SK-N-SH (cell line): ENCODE measurements around the gene NFAT5. TPM values are rescaled to one million over a fixed set of nuclear protein-coding genes. Genes with fewer than 3 reads are reported as not detected.
"Not testable (repeated sequence)": the region's sequence is repeated elsewhere in the genome, so short reads cannot be mapped to it uniquely, and the experiment has no call there.

Experiments
- CTCF ChIA-PET: fragments of 300-600, 350-600 bp; formaldehyde crosslinking; extraction: SDS; loops from one replicate; lab custom pipeline; 2021; lab: Yijun Ruan, JAX
- POLR2A ChIA-PET: fragments of 350-600 bp; sonication (Branson Sonifier 250); formaldehyde crosslinking; extraction: SDS; loops from one replicate; lab custom pipeline; 2020; ENCODE audit warnings: antibody characterized with exemption, inconsistent platforms; lab: Yijun Ruan, JAX
- DNase-seq: peaks from one replicate; pipeline ENCODE4 v3.0.0; 2012
- H2AFZ ChIP-seq: fragments of 200-600 bp; sonication (generic); 2 replicates; pipeline ENCODE4 v1.8.1; 2016; ENCODE audit warnings: antibody characterized with exemption, mild to moderate bottlenecking, low read depth
- H3F3A ChIP-seq: fragments of 200-600 bp; sonication (generic); replicated peaks from 2 replicates; pipeline ENCODE3; 2016; ENCODE audit warnings: antibody characterized with exemption, mild to moderate bottlenecking; ENCODE audit not compliant: insufficient read depth
- H3K27ac ChIP-seq, 2 experiments: fragments of 200-500 bp in 1 of 2; fragments of 200-600 bp in 1 of 2; sonication (Bioruptor generic) in 1 of 2; sonication (generic), shearing (Covaris generic) in 1 of 2; 2 replicates each; pipeline versions ENCODE4 v1.5.1 to v1.6.1; 2014 to 2016; ENCODE audit warnings: low read depth in 2 of 2, inconsistent platforms in 1 of 2, low read length in 1 of 2, mild to moderate bottlenecking in 1 of 2, mixed read lengths in 1 of 2
- H3K27me3 ChIP-seq: fragments of 200-600 bp; sonication (generic), shearing (Covaris generic); 2 replicates; pipeline ENCODE4 v1.6.1; 2016; ENCODE audit warnings: mixed run types; ENCODE audit not compliant: insufficient read depth
- H3K36me3 ChIP-seq, 2 experiments: fragments of 200-500 bp in 1 of 2; fragments of 200-600 bp in 1 of 2; sonication (Bioruptor generic) in 1 of 2; sonication (generic) in 1 of 2; replicated peaks in 1 of 2; 2 replicates each; pipeline versions ENCODE3 to v1.5.1; 2014 to 2016; ENCODE audit warnings: low read length in 1 of 2, mild to moderate bottlenecking in 1 of 2; ENCODE audit not compliant: insufficient read depth in 2 of 2, control insufficient read depth in 1 of 2
- H3K4me1 ChIP-seq, 2 experiments: fragments of 200-500 bp in 1 of 2; fragments of 200-600 bp in 1 of 2; sonication (Bioruptor generic) in 1 of 2; sonication (generic), shearing (Covaris generic) in 1 of 2; 2 replicates each; pipeline versions ENCODE4 v1.5.1 to v1.6.1; 2014 to 2016; ENCODE audit warnings: low read depth in 1 of 2, low read length in 1 of 2, mixed run types in 1 of 2; ENCODE audit not compliant: insufficient read depth in 2 of 2, control insufficient read depth in 1 of 2
- H3K4me2 ChIP-seq: fragments of 200-600 bp; sonication (generic), shearing (Covaris generic); 2 replicates; pipeline ENCODE4 v1.6.1; 2017; ENCODE audit warnings: mixed run types
- H3K4me3 ChIP-seq, 2 experiments: fragments of 200-500 bp in 1 of 2; fragments of 200-600 bp in 1 of 2; sonication (Bioruptor generic) in 1 of 2; sonication (generic), shearing (Covaris generic) in 1 of 2; 2 replicates each; pipeline versions ENCODE4 v1.5.1 to v1.8.1; 2014 to 2016; ENCODE audit warnings: low read depth in 2 of 2, inconsistent platforms in 1 of 2, low read length in 1 of 2, mild to moderate bottlenecking in 1 of 2, mixed read lengths in 1 of 2, moderate library complexity in 1 of 2
- H3K79me2 ChIP-seq: fragments of 200-600 bp; sonication (generic); 2 replicates; pipeline ENCODE4 v1.8.1; 2017; ENCODE audit warnings: mild to moderate bottlenecking; ENCODE audit not compliant: insufficient read depth
- H3K9ac ChIP-seq: fragments of 200-600 bp; sonication (generic); 2 replicates; pipeline ENCODE4 v1.6.1; 2017; ENCODE audit warnings: mixed run types
- H3K9me2 ChIP-seq: fragments of 200-600 bp; sonication (generic); 2 replicates; pipeline ENCODE4 v1.6.1; 2017; ENCODE audit warnings: mixed run types
- H3K9me3 ChIP-seq: fragments of 200-600 bp; sonication (generic); 2 replicates; pipeline ENCODE4 v1.6.1; 2017; ENCODE audit warnings: mixed run types, mild to moderate bottlenecking, moderate library complexity
- H4K20me1 ChIP-seq: fragments of 200-600 bp; sonication (generic); 2 replicates; pipeline ENCODE4 v1.6.1; 2017; ENCODE audit warnings: mild to moderate bottlenecking, mixed run types; ENCODE audit not compliant: insufficient read depth
- EP300 ChIP-seq, 2 experiments: IDR thresholded peaks; 2 replicates each; pipeline versions ENCODE4 v1.4.0 to v1.6.1; 2012; ENCODE audit warnings: borderline replicate concordance in 1 of 2, low read depth in 1 of 2, low read length in 1 of 2
- FOXJ3 ChIP-seq: sonication (generic); formaldehyde crosslinking; IDR thresholded peaks from 2 replicates; pipeline ENCODE4 v1.5.1; 2020; ENCODE audit warnings: mild to moderate bottlenecking, missing genetic modification reagents
- FOXM1 ChIP-seq: IDR thresholded peaks from 2 replicates; pipeline ENCODE4 v1.4.0; 2012; ENCODE audit warnings: low read depth, mild to moderate bottlenecking
- JUND ChIP-seq: IDR thresholded peaks from 2 replicates; pipeline ENCODE4 v1.4.0; 2012
- MEF2A ChIP-seq: IDR thresholded peaks from 2 replicates; pipeline ENCODE4 v1.4.0; 2012; ENCODE audit warnings: low read depth, borderline replicate concordance
- MXI1 ChIP-seq: IDR thresholded peaks from 2 replicates; pipeline ENCODE4 v1.6.1; 2012; ENCODE audit warnings: mild to moderate bottlenecking, low read depth, low read length, improper control_type of control experiment
- NRF1 ChIP-seq: IDR thresholded peaks from 2 replicates; pipeline ENCODE4 v1.6.1; 2012; ENCODE audit warnings: low read depth, mild to moderate bottlenecking, low read length
- POLR2AphosphoS5 ChIP-seq: IDR thresholded peaks from 2 replicates; pipeline ENCODE4 v1.6.1; 2012; ENCODE audit warnings: low read depth, low read length
- RAD21 ChIP-seq: IDR thresholded peaks from 2 replicates; pipeline ENCODE4 v1.6.1; 2012; ENCODE audit warnings: mild to moderate bottlenecking, low read length
- RFX5 ChIP-seq: IDR thresholded peaks from 2 replicates; pipeline ENCODE4 v1.6.1; 2012; ENCODE audit warnings: mild to moderate bottlenecking, improper control_type of control experiment, low read length
- SIN3A ChIP-seq: IDR thresholded peaks from 2 replicates; pipeline ENCODE4 v1.6.1; 2012; ENCODE audit warnings: low read depth, mild to moderate bottlenecking, low read length, moderate library complexity, borderline replicate concordance
- SMC3 ChIP-seq: IDR thresholded peaks from 2 replicates; pipeline ENCODE4 v1.6.1; 2012; ENCODE audit warnings: low read depth, low read length, improper control_type of control experiment
- YY1 ChIP-seq: IDR thresholded peaks from 2 replicates; pipeline ENCODE4 v1.4.0; 2012; ENCODE audit warnings: low read depth, mild to moderate bottlenecking
- WGBS: methylation state at CpG from one replicate; pipeline ENCODE4 v1.1.6; 2017; ENCODE audit warnings: low lambda C conversion rate; 5-methylcytosine and 5-hydroxymethylcytosine counted together
- polyA plus RNA-seq, 3 experiments: library from polyadenylated mRNA; depleted of rRNA; stranded (reverse); fragments of >200 nt; gene quantifications; 2 replicates each; pipeline ENCODE4 v1.2.3, GENCODE V29; 2012
- TF ChIP-seq, protein P1 (sequence below): fragments of 150-350 bp; IDR thresholded peaks from 2 replicates; pipeline ENCODE4 v1.6.1; 2017; ENCODE audit warnings: antibody characterized with exemption, low read length, low read depth, borderline replicate concordance
- TF ChIP-seq, protein P2 (sequence below): IDR thresholded peaks from 2 replicates; pipeline ENCODE4; 2012

NFAT5 gene
- polyA plus RNA-seq, 1 of the 3 experiments (the other 2 are of a cell fraction) = 7.2 TPM

DNA sequence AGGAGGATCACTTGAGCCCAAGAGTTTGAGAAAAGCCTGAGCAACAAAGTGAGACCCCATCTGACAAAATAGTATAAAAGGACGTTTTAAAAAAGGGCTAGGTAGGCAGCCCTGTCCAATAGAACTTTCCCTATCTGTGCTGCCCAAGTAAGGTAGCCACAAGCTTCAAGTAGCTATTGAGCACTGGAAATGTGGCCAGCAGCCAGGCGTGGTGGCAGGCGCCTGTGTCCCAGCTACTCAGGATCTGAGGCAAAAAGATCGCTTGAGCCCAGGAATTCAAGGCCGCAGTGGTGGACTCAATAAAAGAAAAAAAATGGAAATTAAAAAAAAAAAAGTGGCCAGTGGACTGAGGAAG is 162.1 kb downstream of the NFAT5 start:
- peak overlapping the region; percentile 97 for H3K4me2 ChIP-seq
- peaks cover 45% of the 10 kb centered on the region for H3K79me2 ChIP-seq
- ChIA-PET POLR2A (interaction anchor here (0.8 to 3.0 kb wide), 2 partner anchors 13 to 27 kb away, joined by 3 to 12 read pairs; partner anchors contain the start of gene NOB1), CTCF (interaction anchor here (0.7 to 3.6 kb wide), 4 partner anchors 8 to 40 kb away, joined by 3 to 19 read pairs (median 8); partner anchors contain the start of gene NOB1)
- no peak overlapping the region; a peak in 1 of 4 replicates for H3K27ac ChIP-seq
- H3K36me3 ChIP-seq = peaks cover 0 to 3% of the 10 kb centered on the region in 2 experiments
- H3F3A ChIP-seq = peaks cover 31% of the 10 kb centered on the region
- WGBS = 89% methylated on average over 5 of the region's 5 CpGs
- H3K9ac ChIP-seq = no peak overlapping the region
- no peak overlapping the region for H3K4me3 ChIP-seq
- no peaks in the 10 kb centered on the region for H3K9me3 ChIP-seq
- no peak overlapping the region for H2AFZ ChIP-seq
- peaks cover 17 to 18% of the 10 kb centered on the region in 2 experiments; a peak in 3 of 4 replicates for H3K4me1 ChIP-seq
- no peaks in the 10 kb centered on the region for H3K9me2 ChIP-seq
- H4K20me1 ChIP-seq = no peaks in the 10 kb centered on the region
- DNase-seq = no peak
- no peak for TF ChIP-seq MEF2A
- no peak for TF ChIP-seq SMC3
- no peak for TF ChIP-seq RFX5
- no peaks in the 10 kb centered on the region for H3K27me3 ChIP-seq

DNA sequence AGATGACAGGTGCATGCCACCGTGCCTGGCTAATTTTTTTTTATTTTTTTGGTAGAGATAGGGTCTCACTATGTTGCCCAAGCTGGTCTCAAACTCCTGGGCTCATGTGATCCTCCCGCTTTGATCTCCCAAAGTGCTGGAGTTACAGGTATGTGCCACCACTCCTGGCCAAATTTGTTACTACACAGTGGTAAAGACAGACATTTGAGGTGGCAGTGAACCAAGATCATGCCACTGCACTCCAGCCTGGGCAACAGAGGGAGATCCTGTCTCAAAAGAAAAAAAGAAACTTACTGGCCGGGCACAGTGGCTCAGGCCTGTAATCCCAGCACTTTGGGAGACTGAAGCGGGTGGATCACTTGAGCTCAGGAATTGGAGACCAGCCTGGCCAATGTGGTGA is 163.3 kb downstream of the NFAT5 start:
- Histone ChIP-seq H3F3A (peaks cover 27% of the 10 kb centered on the region), H3K79me2 (peaks cover 34% of the 10 kb centered on the region), H3K4me1 (peaks cover 17 to 18% of the 10 kb centered on the region in 2 experiments; a peak in 3 of 4 replicates)
- WGBS = 98% methylated on average over 4 of the region's 4 CpGs
- H3K36me3 ChIP-seq, H3K9me2 ChIP-seq, H2AFZ ChIP-seq, H3K27ac ChIP-seq, H3K9ac ChIP-seq, DNase-seq, POLR2A ChIA-PET, H4K20me1 ChIP-seq, H3K4me3 ChIP-seq, H3K27me3 ChIP-seq, H3K4me2 ChIP-seq, H3K9me3 ChIP-seq: not testable (repeated sequence)
- CTCF ChIA-PET = interaction anchor here (0.8 to 1.7 kb wide), 2 partner anchors 26 to 332 kb away, joined by 3 to 11 read pairs; partner anchors contain the start of gene NOB1

DNA sequence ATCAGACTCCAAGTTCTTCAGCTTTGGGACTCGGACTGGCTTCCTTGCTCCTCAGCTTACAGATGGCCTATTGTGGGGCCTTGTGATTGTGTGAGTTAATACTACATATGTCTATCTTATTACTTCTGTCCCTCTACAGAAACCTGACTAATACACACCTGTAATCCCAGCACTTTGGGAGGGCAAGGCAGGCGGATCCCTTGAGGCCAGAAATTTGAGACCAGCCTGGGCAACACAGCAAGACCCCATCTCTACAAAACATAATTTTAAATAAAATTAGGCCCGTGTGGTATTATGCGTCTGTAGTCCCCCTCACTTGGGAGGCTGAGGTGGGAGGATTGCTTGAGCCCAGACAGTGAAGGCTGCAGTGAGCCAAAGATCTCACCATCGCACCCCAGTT is 165.5 kb downstream of the NFAT5 start:
- H2AFZ ChIP-seq, H3K27me3 ChIP-seq, POLR2A ChIA-PET, H3K27ac ChIP-seq, H3K4me2 ChIP-seq, DNase-seq, H3K4me3 ChIP-seq, H3K9me3 ChIP-seq, H3K9ac ChIP-seq, H3K36me3 ChIP-seq, H3K9me2 ChIP-seq, H4K20me1 ChIP-seq: not testable (repeated sequence)
- CTCF ChIA-PET = interaction anchor here (0.9 to 1.8 kb wide), 2 partner anchors 11 to 23 kb away, joined by 3 to 4 read pairs; partner anchors contain the start of gene NOB1
- H3K4me1 ChIP-seq = peaks cover 11 to 14% of the 10 kb centered on the region in 2 experiments; a peak in 2 of 4 replicates
- H3F3A ChIP-seq = peaks cover 12% of the 10 kb centered on the region
- H3K79me2 ChIP-seq = peaks cover 11% of the 10 kb centered on the region; the same call in 1 of the 2 replicates
- 84% methylated on average over 5 of the region's 5 CpGs for WGBS

DNA sequence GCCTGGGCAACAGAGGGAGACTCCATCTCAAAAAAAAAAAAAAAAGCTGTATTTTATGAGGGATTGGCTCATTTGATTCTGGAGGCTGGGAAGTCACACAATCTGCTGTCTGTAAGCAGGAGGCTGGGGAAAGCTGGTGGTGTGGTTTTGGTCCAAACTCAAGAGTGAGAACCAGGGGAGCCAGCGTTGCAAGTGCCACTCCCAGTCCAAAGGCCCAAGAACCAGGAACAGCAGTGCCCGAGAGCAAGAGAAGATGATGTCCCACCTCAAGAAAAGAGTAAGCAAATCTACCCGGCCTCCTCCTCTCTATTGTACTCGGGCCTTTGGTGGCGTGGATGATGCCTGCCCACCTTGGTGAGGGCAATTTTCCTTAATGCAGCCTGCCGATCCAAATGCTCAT is 166.3 kb downstream of the NFAT5 start:
- Histone ChIP-seq H3K9ac (no peak overlapping the region), H3K4me1 (peaks cover 9% of the 10 kb centered on the region in 2 experiments; a peak in 2 of 4 replicates), H3K27me3 (no peaks in the 10 kb centered on the region), H3K9me2 (no peaks in the 10 kb centered on the region), H3K4me2 (no peak overlapping the region), H3K36me3 (no peaks in the 10 kb centered on the region), H2AFZ (no peak overlapping the region), H3K9me3 (no peaks in the 10 kb centered on the region), H3F3A (peaks cover 5% of the 10 kb centered on the region), H4K20me1 (no peaks in the 10 kb centered on the region), H3K79me2 (peaks cover 9% of the 10 kb centered on the region; the same call in 1 of the 2 replicates), H3K27ac (no peak overlapping the region), H3K4me3 (no peak overlapping the region)
- CTCF ChIA-PET = interaction anchor here (1.8 kb wide), 1 partner anchor 10 kb away, joined by 4 read pairs; no protein-coding TSS in a partner anchor
- no peak for DNase-seq
- WGBS = 92% methylated on average over 6 of the region's 6 CpGs
- POLR2A ChIA-PET = no interaction called here
- TF ChIP-seq RAD21 (no peak), SMC3 (no peak), POLR2AphosphoS5 (no peak), JUND (no peak), SIN3A (no peak), FOXM1 (no peak), MXI1 (no peak), FOXJ3 (CRISPR knock-in tag) (no peak), EP300 (IDR thresholded peaks at IDR 0.05; ENCODE audit: borderline replicate concordance in 1 of 2, low read depth in 1 of 2, low read length in 1 of 2) (no peak), NRF1 (no peak), RFX5 (no peak), YY1 (no peak)
- TF ChIP-seq, protein P1, sequence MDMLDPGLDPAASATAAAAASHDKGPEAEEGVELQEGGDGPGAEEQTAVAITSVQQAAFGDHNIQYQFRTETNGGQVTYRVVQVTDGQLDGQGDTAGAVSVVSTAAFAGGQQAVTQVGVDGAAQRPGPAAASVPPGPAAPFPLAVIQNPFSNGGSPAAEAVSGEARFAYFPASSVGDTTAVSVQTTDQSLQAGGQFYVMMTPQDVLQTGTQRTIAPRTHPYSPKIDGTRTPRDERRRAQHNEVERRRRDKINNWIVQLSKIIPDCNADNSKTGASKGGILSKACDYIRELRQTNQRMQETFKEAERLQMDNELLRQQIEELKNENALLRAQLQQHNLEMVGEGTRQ = no peak
- TF ChIP-seq, protein P2, sequence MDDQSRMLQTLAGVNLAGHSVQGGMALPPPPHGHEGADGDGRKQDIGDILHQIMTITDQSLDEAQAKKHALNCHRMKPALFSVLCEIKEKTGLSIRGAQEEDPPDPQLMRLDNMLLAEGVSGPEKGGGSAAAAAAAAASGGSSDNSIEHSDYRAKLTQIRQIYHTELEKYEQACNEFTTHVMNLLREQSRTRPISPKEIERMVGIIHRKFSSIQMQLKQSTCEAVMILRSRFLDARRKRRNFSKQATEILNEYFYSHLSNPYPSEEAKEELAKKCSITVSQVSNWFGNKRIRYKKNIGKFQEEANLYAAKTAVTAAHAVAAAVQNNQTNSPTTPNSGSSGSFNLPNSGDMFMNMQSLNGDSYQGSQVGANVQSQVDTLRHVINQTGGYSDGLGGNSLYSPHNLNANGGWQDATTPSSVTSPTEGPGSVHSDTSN = no peak
